Choroid plexus epithelial cell (primary cell): ENCODE results near the gene KCNC3.

Source experiments
- DNase-seq: peaks from one replicate; pipeline ENCODE4 v3.0.0-alpha.2; 2010; ENCODE audit warnings: low read depth
- H3K4me3 ChIP-seq: 2 replicates; pipeline ENCODE4 v1.5.1; 2011; ENCODE audit warnings: low read depth, mild to moderate bottlenecking, control low read depth, low read length, moderate library complexity
- CTCF ChIP-seq: conservative IDR thresholded peaks from 2 replicates; pipeline ENCODE4 v1.5.1; 2011; ENCODE audit warnings: low read depth, mild to moderate bottlenecking, control low read depth, inconsistent platforms, low read length, moderate library complexity

KCNC3 gene

GRCh38 chr19:50290011-50290410 is 39.2 kb downstream of the KCNC3 start:
- H3K4me3 ChIP-seq, result no peak overlapping the region
- no peak for TF ChIP-seq CTCF
- DNase-seq, result no peak

GRCh38 chr19:50288954-50289353 is 40.2 kb downstream of the KCNC3 start:
- H3K4me3 ChIP-seq, result no peak overlapping the region
- no peak for TF ChIP-seq CTCF
- no peak for DNase-seq

GRCh38 chr19:50287331-50287730 is 41.8 kb downstream of the KCNC3 start:
- no peak overlapping the region for H3K4me3 ChIP-seq
- TF ChIP-seq CTCF, result no peak
- no peak for DNase-seq

GRCh38 chr19:50286443-50286842 is 42.7 kb downstream of the KCNC3 start:
- no peak for TF ChIP-seq CTCF

GRCh38 chr19:50285833-50286232 is 43.3 kb downstream of the KCNC3 start:
- no peak for DNase-seq
- no peak overlapping the region for H3K4me3 ChIP-seq
- no peak for TF ChIP-seq CTCF

More at GRCh38 chr19:50286443-50286842, 42.7 kb downstream of the KCNC3 start:
- no peak for DNase-seq
- no peak overlapping the region for H3K4me3 ChIP-seq

- TF ChIP-seq CTCF, result no peak
- no peak overlapping the region for H3K4me3 ChIP-seq
- no peak for DNase-seq
These were observed 47.7 kb downstream of the KCNC3 start for GRCh38 chr19:50281491-50281890.

- DNase-seq, result no peak
- H3K4me3 ChIP-seq, result no peak overlapping the region
- TF ChIP-seq CTCF, result no peak
These were observed 48.2 kb downstream of the KCNC3 start for GRCh38 chr19:50280983-50281382.
